Lung (tissue), 12 donors: Measurements from ENCODE around the gene SP5. TPM values are rescaled to one million over a fixed set of nuclear protein-coding genes. Genes with fewer than 3 reads are reported as not detected.
A peak's percentile ranks its signal among the peaks of the same experiment; 100 is the strongest.

Experiments
- ATAC-seq: fragments of 200-7000 bp; cut with Tn5 transposase; one replicate; pipeline ENCODE4 v1.9.1; 2020; ENCODE audit warnings: moderate number of reproducible peaks; ENCODE audit not compliant: insufficient read depth, low FRiP score
- DNase-seq, 3 donors: peaks; one replicate each; pipeline ENCODE4 v3.0.0-alpha.2; 2013 to 2017
- H3K27ac ChIP-seq, 2 donors: one replicate each; pipeline ENCODE4 v1.5.1; 2013; ENCODE audit warnings: mild to moderate bottlenecking in 2 of 2, moderate library complexity in 2 of 2, control low read depth in 1 of 2, inconsistent platforms in 1 of 2, low read depth in 1 of 2, low read length in 1 of 2
- H3K27me3 ChIP-seq, 3 donors: one replicate each; pipeline ENCODE4 v1.5.1; 2013; ENCODE audit warnings: low read length in 2 of 3; ENCODE audit not compliant: control insufficient read depth in 3 of 3, insufficient read depth in 3 of 3
- H3K36me3 ChIP-seq, 4 donors: one replicate each; pipeline ENCODE4 v1.5.1; 2013; ENCODE audit warnings: low read length in 4 of 4, mild to moderate bottlenecking in 1 of 4, moderate library complexity in 1 of 4; ENCODE audit not compliant: control insufficient read depth in 4 of 4, insufficient read depth in 4 of 4
- H3K4me1 ChIP-seq, 5 donors: one replicate each; pipeline ENCODE4 v1.5.1; 2013; ENCODE audit warnings: low read length in 5 of 5, mild to moderate bottlenecking in 2 of 5, moderate library complexity in 1 of 5; ENCODE audit not compliant: control insufficient read depth in 5 of 5, insufficient read depth in 5 of 5
- H3K4me3 ChIP-seq: one replicate; pipeline ENCODE4 v1.5.1; 2013; ENCODE audit warnings: mild to moderate bottlenecking, control low read depth, moderate library complexity
- H3K9ac ChIP-seq, 2 donors: one replicate each; pipeline ENCODE4 v1.5.1; 2013; ENCODE audit warnings: low read length in 2 of 2, control low read depth in 1 of 2; ENCODE audit not compliant: insufficient read depth in 1 of 2
- H3K9me3 ChIP-seq, 4 donors: one replicate each; pipeline ENCODE4 v1.5.1; 2013; ENCODE audit warnings: low read length in 3 of 4, mild to moderate bottlenecking in 1 of 4, moderate library complexity in 1 of 4; ENCODE audit not compliant: control insufficient read depth in 4 of 4, insufficient read depth in 3 of 4
- CTCF ChIP-seq: IDR thresholded peaks from 2 replicates; pipeline ENCODE4 v1.5.1; 2012; ENCODE audit warnings: mild to moderate bottlenecking; ENCODE audit errors: control extremely low read depth, extremely low read depth
- WGBS, 2 donors: extraction: QIAGEN DNeasy Blood & Tissue Kit; methylation state at CpG; one replicate each; pipeline ENCODE4 v1.1.7; 2013; 5-methylcytosine and 5-hydroxymethylcytosine counted together
- polyA plus RNA-seq, 2 donors: library from polyadenylated mRNA; stranded (reverse); fragments of 200-250 nt; gene quantifications; one replicate each; pipeline ENCODE4 v1.2.1, GENCODE V29; 2013
- total RNA-seq, 2 donors: library from RNA; depleted of rRNA in 1 of 2; stranded (reverse); fragments of >200 nt in 1 of 2; gene quantifications; one replicate each; pipeline ENCODE4 v1.2.1, GENCODE V29; 2014 to 2021
- donor health status: control.
- donor health status: control.
- donor health status: Bipolar disorder and iron deficiency.
- donor health status: healthy.
- donor health status: DM: yes; HTN: yes; CAD: no.

SP5 gene
- total and polyA plus RNA-seq, 4 donors, result 0.45 to 5.2 (median 2.9) TPM

- DNase-seq (no peak), ATAC-seq (no peak)
- Histone ChIP-seq H3K36me3 (no peaks in the 10 kb centered on the region), H3K4me1 (peaks cover 0 to 21% (median 10%) of the 10 kb centered on the region in 5 donors), H3K27ac (no peak overlapping the region), H3K9me3 (peaks cover 0 to 4% (median 0%) of the 10 kb centered on the region in 4 donors), H3K4me3 (no peak overlapping the region), H3K9ac (no peak overlapping the region), H3K27me3 (peaks cover 2 to 29% (median 19%) of the 10 kb centered on the region in 3 donors)
- no peak for TF ChIP-seq CTCF
- WGBS, 2 donors, result 61 to 74% methylated on average over 1 of the region's 1 CpG
Observed at GRCh38 chr2:170719810-170720209, 4.7 kb downstream of the SP5 start.

GRCh38 chr2:170721678-170722077, 6.5 kb downstream of the SP5 start:
- Histone ChIP-seq H3K27me3 (peaks cover under 1 to 26% (median 16%) of the 10 kb centered on the region in 3 donors), H3K9ac (no peak overlapping the region), H3K4me1 (peaks cover 0 to 14% (median 4%) of the 10 kb centered on the region in 5 donors), H3K9me3 (peaks cover 0 to 4% (median 0%) of the 10 kb centered on the region in 4 donors), H3K4me3 (no peak overlapping the region), H3K36me3 (no peaks in the 10 kb centered on the region), H3K27ac (no peak overlapping the region)
- WGBS, 2 donors, result 78 to 84% methylated on average over 3 of the region's 3 CpGs
- DNase-seq (no peak), ATAC-seq (no peak)
- TF ChIP-seq CTCF, result no peak

GRCh38 chr2:170722301-170722700, 7.2 kb downstream of the SP5 start:
- peaks cover 0 to under 1% (median 0%) of the 10 kb centered on the region in 4 donors for H3K9me3 ChIP-seq
- H3K27ac ChIP-seq, result no peak overlapping the region
- H3K27me3 ChIP-seq, result peaks cover 0 to 22% (median 16%) of the 10 kb centered on the region in 3 donors
- H3K36me3 ChIP-seq, result no peaks in the 10 kb centered on the region
- H3K9ac ChIP-seq, result no peak overlapping the region
- TF ChIP-seq CTCF, result no peak
- H3K4me1 ChIP-seq, result peaks cover 0 to 14% (median 0%) of the 10 kb centered on the region in 5 donors
- peak in 2 of 3 donors; percentile 61 to 67 for DNase-seq
- ATAC-seq, result no peak
- H3K4me3 ChIP-seq, result no peak overlapping the region

GRCh38 chr2:170723446-170723958, 8.4 kb downstream of the SP5 start:
- Histone ChIP-seq H3K9ac (no peak overlapping the region), H3K4me3 (no peak overlapping the region), H3K4me1 (peaks cover 0 to 14% (median 0%) of the 10 kb centered on the region in 5 donors), H3K9me3 (no peaks in the 10 kb centered on the region), H3K36me3 (no peaks in the 10 kb centered on the region), H3K27ac (no peak overlapping the region), H3K27me3 (peaks cover 0 to 10% (median 5%) of the 10 kb centered on the region in 3 donors)
- no peak for TF ChIP-seq CTCF
- 45 to 75% methylated on average over 2 of the region's 2 CpGs for WGBS, 2 donors
- DNase-seq (no peak), ATAC-seq (no peak)
